SH-SY5Y (cell line): ENCODE results near the gene TMEM182.

ENCODE experiments used
- GATA2 ChIP-seq: IDR thresholded peaks from 2 replicates; pipeline ENCODE4 v1.6.1; 2011; ENCODE audit warnings: mild to moderate bottlenecking, low read depth, low read length
- GATA3 ChIP-seq: IDR thresholded peaks from 2 replicates; pipeline ENCODE4 v1.6.1; 2011; ENCODE audit warnings: low read depth, mild to moderate bottlenecking, low read length, moderate library complexity

- no peak for TF ChIP-seq GATA3
- no peak for TF ChIP-seq GATA2
Measured at GRCh38 chr2:102718387-102719316, 43.2 kb upstream of the TMEM182 start.
